ENCODE measurements around the gene SKIL. TPM values are rescaled to one million over a fixed set of nuclear protein-coding genes. Genes with fewer than 3 reads are reported as not detected.

The SKIL gene
- total RNA-seq, 1 donor from 2014 or later = 86.7 TPM

- Histone ChIP-seq H3K4me1 (peaks cover 59% of the 10 kb centered on the region), H3K27me3 (ENCODE audit: low read depth) (no peaks in the 10 kb centered on the region), H3K9me3 (no peaks in the 10 kb centered on the region), H3K36me3 (peaks cover 1% of the 10 kb centered on the region), H3K4me3 (no peak overlapping the region), H3K27ac (no peak overlapping the region)
- no peak for TF ChIP-seq CTCF (IDR thresholded peaks at IDR 0.05)
- intact Hi-C loops (cut with DNase I) = no loop called here
- ATAC-seq (no peak), DNase-seq (no peak)
Observed at GRCh38 chr3:170367797-170368196, 10.3 kb downstream of the SKIL start.

- Histone ChIP-seq H3K9me3 (no peaks in the 10 kb centered on the region), H3K36me3 (peaks cover 10% of the 10 kb centered on the region), H3K4me1 (peaks cover 56% of the 10 kb centered on the region), H3K27me3 (ENCODE audit: low read depth) (no peaks in the 10 kb centered on the region), H3K4me3 (no peak overlapping the region), H3K27ac (no peak overlapping the region)
- intact Hi-C loops (cut with DNase I) = no loop called here
- DNase-seq (no peak), ATAC-seq (no peak)
- TF ChIP-seq CTCF (IDR thresholded peaks at IDR 0.05) = peak; percentile 35
Observed at GRCh38 chr3:170368921-170369320, 11.4 kb downstream of the SKIL start.

- TF ChIP-seq CTCF (IDR thresholded peaks at IDR 0.05) = no peak
- Histone ChIP-seq H3K27me3 (ENCODE audit: low read depth) (no peaks in the 10 kb centered on the region), H3K36me3 (peaks cover 10% of the 10 kb centered on the region), H3K4me3 (no peak overlapping the region), H3K9me3 (no peaks in the 10 kb centered on the region), H3K4me1 (peaks cover 58% of the 10 kb centered on the region), H3K27ac (no peak overlapping the region)
- intact Hi-C loops (cut with DNase I) = no loop called here
- ATAC-seq (no peak), DNase-seq (no peak)
Observed at GRCh38 chr3:170372190-170372879, 14.8 kb downstream of the SKIL start.

GRCh38 chr3:170383567-170383966, 26.1 kb downstream of the SKIL start:
- Histone ChIP-seq H3K9me3 (no peaks in the 10 kb centered on the region), H3K36me3 (peaks cover 95% of the 10 kb centered on the region), H3K4me1 (no peaks in the 10 kb centered on the region), H3K27me3 (ENCODE audit: low read depth) (no peaks in the 10 kb centered on the region), H3K4me3 (no peak overlapping the region), H3K27ac (peak overlapping the region; percentile 14)
- no peak for TF ChIP-seq CTCF (IDR thresholded peaks at IDR 0.05)
- ATAC-seq (no peak), DNase-seq (no peak)
- intact Hi-C loops (cut with DNase I) = no loop called here

- Histone ChIP-seq H3K27ac (no peak overlapping the region), H3K36me3 (peaks cover 97% of the 10 kb centered on the region), H3K4me3 (no peak overlapping the region), H3K4me1 (no peaks in the 10 kb centered on the region), H3K9me3 (no peaks in the 10 kb centered on the region), H3K27me3 (ENCODE audit: low read depth) (no peaks in the 10 kb centered on the region)
- intact Hi-C loops (cut with DNase I) = no loop called here
- TF ChIP-seq CTCF (IDR thresholded peaks at IDR 0.05) = no peak
- DNase-seq (no peak), ATAC-seq (no peak)
Observed at GRCh38 chr3:170386468-170386867, 29.0 kb downstream of the SKIL start.

Measured in lower lobe of right lung (tissue), 2 donors.